OCI-LY1 (cell line): ENCODE data around the gene SLC29A3.

ENCODE experiments used
- H2AFZ ChIP-seq: fragments of 200-600 bp; sonication (generic), shearing (Covaris generic); 2 replicates; pipeline ENCODE4 v1.6.0; 2014; ENCODE audit warnings: antibody characterized with exemption, mild to moderate bottlenecking, low read length
- H3F3A ChIP-seq: fragments of 200-600 bp; sonication (generic), shearing (Covaris generic); 2 replicates; pipeline ENCODE4 v1.6.0; 2014; ENCODE audit warnings: mild to moderate bottlenecking, antibody characterized with exemption, low read length, moderate library complexity; ENCODE audit not compliant: insufficient read depth
- H3K27ac ChIP-seq: fragments of 200-600 bp; sonication (generic); 2 replicates; pipeline ENCODE4 v1.5.1; 2014; ENCODE audit warnings: low read length, mixed run types, mild to moderate bottlenecking, low read depth; ENCODE audit not compliant: poor library complexity, severe bottlenecking
- H3K27me3 ChIP-seq: fragments of 200-600 bp; sonication (generic); 2 replicates; pipeline ENCODE4 v1.6.0; 2014; ENCODE audit warnings: antibody characterized with exemption, mild to moderate bottlenecking, low read length, moderate library complexity; ENCODE audit not compliant: insufficient read depth
- H3K36me3 ChIP-seq: fragments of 200-600 bp; sonication (generic); 2 replicates; pipeline ENCODE4 v1.6.1; 2014; ENCODE audit warnings: mild to moderate bottlenecking, antibody characterized with exemption, low read length, moderate library complexity, mixed read lengths; ENCODE audit not compliant: insufficient read depth
- H3K4me1 ChIP-seq: fragments of 200-600 bp; sonication (generic); 2 replicates; pipeline ENCODE4 v1.5.1; 2014; ENCODE audit warnings: mild to moderate bottlenecking, low read length, moderate library complexity; ENCODE audit not compliant: insufficient read depth, severe bottlenecking
- H3K4me2 ChIP-seq: fragments of 200-600 bp; sonication (generic), shearing (Covaris generic); 2 replicates; pipeline ENCODE4 v1.6.1; 2014; ENCODE audit warnings: low read length
- H3K4me3 ChIP-seq: fragments of 200-600 bp; sonication (generic); 2 replicates; pipeline ENCODE4 v1.5.1; 2014; ENCODE audit warnings: low read length, low read depth, mild to moderate bottlenecking, mixed read lengths; ENCODE audit not compliant: poor library complexity, severe bottlenecking
- H3K79me2 ChIP-seq: fragments of 200-600 bp; shearing (Covaris generic); 2 replicates; pipeline ENCODE4 v1.6.1; 2016; ENCODE audit warnings: mixed run types, low read length, mixed read lengths; ENCODE audit not compliant: insufficient read depth
- H3K9ac ChIP-seq: fragments of 200-600 bp; sonication (generic), shearing (Covaris generic); 2 replicates; pipeline ENCODE4 v1.6.1; 2014; ENCODE audit warnings: mild to moderate bottlenecking, low read length, mixed read lengths
- H3K9me2 ChIP-seq: fragments of 200-600 bp; sonication (generic), shearing (Covaris generic); 2 replicates; pipeline ENCODE4 v1.6.1; 2014; ENCODE audit warnings: low read depth, mild to moderate bottlenecking, low read length, mixed read lengths
- H3K9me3 ChIP-seq: fragments of 200-600 bp; shearing (Covaris generic); 2 replicates; pipeline ENCODE4 v1.6.1; 2014; ENCODE audit warnings: low read length, mixed read lengths
- H4K20me1 ChIP-seq: fragments of 200-600 bp; sonication (generic), shearing (Covaris generic); 2 replicates; pipeline ENCODE4 v1.6.0; 2016; ENCODE audit warnings: mild to moderate bottlenecking, low read length; ENCODE audit not compliant: insufficient read depth
- CTCF ChIP-seq: fragments of 200-600 bp; sonication (generic), shearing (Covaris generic); IDR thresholded peaks from 2 replicates; pipeline ENCODE4 v1.5.1; 2017; ENCODE audit warnings: mild to moderate bottlenecking, antibody characterized with exemption, low read length, moderate library complexity, mixed read lengths
- EZH2 ChIP-seq: fragments of 200-600 bp; sonication (generic), shearing (Covaris generic); IDR thresholded peaks from 2 replicates; pipeline ENCODE4 v1.8.0; 2017; ENCODE audit warnings: borderline replicate concordance, mixed run types, mild to moderate bottlenecking, antibody characterized with exemption, low read length, moderate library complexity, mixed read lengths

Gene SLC29A3

GRCh38 chr10:71399946-71400345 lies 80.9 kb downstream of the SLC29A3 start:
- Histone ChIP-seq H3K27me3 (no peaks in the 10 kb centered on the region), H3K27ac (no peak overlapping the region)

GRCh38 chr10:71401056-71401455 lies 82.0 kb downstream of the SLC29A3 start:
- no peaks in the 10 kb centered on the region for H3K9me3 ChIP-seq
- no peak overlapping the region for H3K4me2 ChIP-seq
- H3K4me1 ChIP-seq, result no peaks in the 10 kb centered on the region
- H3K27ac ChIP-seq, result no peak overlapping the region
- no peaks in the 10 kb centered on the region for H4K20me1 ChIP-seq
- no peaks in the 10 kb centered on the region for H3K9me2 ChIP-seq
- H3K36me3 ChIP-seq, result no peaks in the 10 kb centered on the region
- no peaks in the 10 kb centered on the region for H3K27me3 ChIP-seq
- no peak for TF ChIP-seq EZH2
- no peak for TF ChIP-seq CTCF
- H2AFZ ChIP-seq, result no peak overlapping the region
- H3F3A ChIP-seq, result no peaks in the 10 kb centered on the region
- no peaks in the 10 kb centered on the region for H3K79me2 ChIP-seq
- no peak overlapping the region for H3K4me3 ChIP-seq
- H3K9ac ChIP-seq, result no peak overlapping the region

More at GRCh38 chr10:71399946-71400345, 80.9 kb downstream of the SLC29A3 start:
- H4K20me1 ChIP-seq, result no peaks in the 10 kb centered on the region
- no peaks in the 10 kb centered on the region for H3F3A ChIP-seq
- H3K4me2 ChIP-seq, result no peak overlapping the region
- no peak overlapping the region for H2AFZ ChIP-seq
- H3K4me1 ChIP-seq, result no peaks in the 10 kb centered on the region
- H3K4me3 ChIP-seq, result no peak overlapping the region
- no peaks in the 10 kb centered on the region for H3K9me2 ChIP-seq
- TF ChIP-seq CTCF, result no peak
- TF ChIP-seq EZH2, result no peak
- H3K36me3 ChIP-seq, result no peaks in the 10 kb centered on the region
- no peaks in the 10 kb centered on the region for H3K9me3 ChIP-seq
- H3K79me2 ChIP-seq, result no peaks in the 10 kb centered on the region
- H3K9ac ChIP-seq, result no peak overlapping the region

GRCh38 chr10:71402005-71402404 lies 82.9 kb downstream of the SLC29A3 start:
- Histone ChIP-seq H3K36me3 (no peaks in the 10 kb centered on the region), H3K4me3 (no peak overlapping the region), H3K27me3 (no peaks in the 10 kb centered on the region), H3K27ac (no peak overlapping the region), H2AFZ (no peak overlapping the region), H3K9me3 (no peaks in the 10 kb centered on the region), H3K4me1 (no peaks in the 10 kb centered on the region), H3K4me2 (no peak overlapping the region), H3F3A (no peaks in the 10 kb centered on the region), H4K20me1 (no peaks in the 10 kb centered on the region), H3K79me2 (no peaks in the 10 kb centered on the region), H3K9ac (no peak overlapping the region), H3K9me2 (no peaks in the 10 kb centered on the region)
- TF ChIP-seq EZH2 (no peak), CTCF (no peak)
